PC-3 (cell line): ENCODE results near the gene XG.

Experiments
- EZH2 ChIP-seq: fragments of 300-600 bp; sonication (generic); IDR thresholded peaks from one replicate; pipeline ENCODE4 v1.6.1; 2017; ENCODE audit warnings: antibody characterized with exemption, mild to moderate bottlenecking, low read length; ENCODE audit not compliant: unreplicated experiment
- TF ChIP-seq, protein P1 (sequence below): fragments of 300-600 bp; sonication (generic); conservative IDR thresholded peaks from 2 replicates; pipeline ENCODE4 v1.5.1; 2017; ENCODE audit warnings: antibody characterized with exemption, low read depth, mild to moderate bottlenecking, low read length

GRCh38 chrX:2748171-2748814 lies 3.5 kb upstream of the XG start:
- TF ChIP-seq, protein P1, sequence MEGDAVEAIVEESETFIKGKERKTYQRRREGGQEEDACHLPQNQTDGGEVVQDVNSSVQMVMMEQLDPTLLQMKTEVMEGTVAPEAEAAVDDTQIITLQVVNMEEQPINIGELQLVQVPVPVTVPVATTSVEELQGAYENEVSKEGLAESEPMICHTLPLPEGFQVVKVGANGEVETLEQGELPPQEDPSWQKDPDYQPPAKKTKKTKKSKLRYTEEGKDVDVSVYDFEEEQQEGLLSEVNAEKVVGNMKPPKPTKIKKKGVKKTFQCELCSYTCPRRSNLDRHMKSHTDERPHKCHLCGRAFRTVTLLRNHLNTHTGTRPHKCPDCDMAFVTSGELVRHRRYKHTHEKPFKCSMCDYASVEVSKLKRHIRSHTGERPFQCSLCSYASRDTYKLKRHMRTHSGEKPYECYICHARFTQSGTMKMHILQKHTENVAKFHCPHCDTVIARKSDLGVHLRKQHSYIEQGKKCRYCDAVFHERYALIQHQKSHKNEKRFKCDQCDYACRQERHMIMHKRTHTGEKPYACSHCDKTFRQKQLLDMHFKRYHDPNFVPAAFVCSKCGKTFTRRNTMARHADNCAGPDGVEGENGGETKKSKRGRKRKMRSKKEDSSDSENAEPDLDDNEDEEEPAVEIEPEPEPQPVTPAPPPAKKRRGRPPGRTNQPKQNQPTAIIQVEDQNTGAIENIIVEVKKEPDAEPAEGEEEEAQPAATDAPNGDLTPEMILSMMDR: no peak
- no peak for TF ChIP-seq EZH2
